ENCODE data around the gene ZBTB48.

ZBTB48 gene

DNA sequence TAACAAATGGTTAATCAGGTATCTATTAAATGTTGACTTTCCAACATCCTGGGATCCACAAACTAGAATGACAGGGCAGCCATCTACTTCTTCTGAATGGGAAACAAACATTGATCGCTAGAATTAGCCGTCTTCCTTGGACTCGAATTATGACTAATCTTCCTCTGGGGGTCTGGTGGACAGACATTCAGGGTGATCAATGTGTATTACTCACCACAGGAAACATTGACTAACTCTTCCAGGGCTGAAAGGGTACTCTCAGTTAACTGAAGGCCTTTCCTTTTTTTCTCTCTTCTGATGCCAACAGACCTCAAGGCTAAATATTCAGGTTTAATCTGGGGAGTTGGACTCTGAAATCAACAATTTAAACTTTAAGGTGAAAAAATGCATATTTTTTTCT, 35.0 kb upstream of the ZBTB48 start:
- H3K36me3 ChIP-seq (ENCODE audit: insufficient read depth, insufficient read length, low read length) = peaks cover 68% of the 10 kb centered on the region
- TF ChIP-seq YY1 (IDR thresholded peaks at IDR 0.05; ENCODE audit: insufficient read depth, insufficient read length) (no peak), SUZ12 (IDR thresholded peaks at IDR 0.05; ENCODE audit: extremely low read depth, insufficient read depth, insufficient read length) (no peak), ZNF274 (IDR thresholded peaks at IDR 0.05; ENCODE audit: low read depth, low read length) (no peak)
- H3K4me1 ChIP-seq (ENCODE audit: insufficient read depth, insufficient read length) = no peaks in the 10 kb centered on the region
- H3K9ac ChIP-seq (ENCODE audit: insufficient read length, low read depth) = no peak overlapping the region
- no peaks in the 10 kb centered on the region for H3K9me3 ChIP-seq (ENCODE audit: insufficient read depth, low read length)
- no peak overlapping the region for H3K4me3 ChIP-seq (ENCODE audit: insufficient read length, low read depth)
- no peaks in the 10 kb centered on the region for H3K27me3 ChIP-seq (ENCODE audit: insufficient read depth, insufficient read length)
- DNase-seq (ENCODE audit: low read depth, low spot score) = no peak

DNA sequence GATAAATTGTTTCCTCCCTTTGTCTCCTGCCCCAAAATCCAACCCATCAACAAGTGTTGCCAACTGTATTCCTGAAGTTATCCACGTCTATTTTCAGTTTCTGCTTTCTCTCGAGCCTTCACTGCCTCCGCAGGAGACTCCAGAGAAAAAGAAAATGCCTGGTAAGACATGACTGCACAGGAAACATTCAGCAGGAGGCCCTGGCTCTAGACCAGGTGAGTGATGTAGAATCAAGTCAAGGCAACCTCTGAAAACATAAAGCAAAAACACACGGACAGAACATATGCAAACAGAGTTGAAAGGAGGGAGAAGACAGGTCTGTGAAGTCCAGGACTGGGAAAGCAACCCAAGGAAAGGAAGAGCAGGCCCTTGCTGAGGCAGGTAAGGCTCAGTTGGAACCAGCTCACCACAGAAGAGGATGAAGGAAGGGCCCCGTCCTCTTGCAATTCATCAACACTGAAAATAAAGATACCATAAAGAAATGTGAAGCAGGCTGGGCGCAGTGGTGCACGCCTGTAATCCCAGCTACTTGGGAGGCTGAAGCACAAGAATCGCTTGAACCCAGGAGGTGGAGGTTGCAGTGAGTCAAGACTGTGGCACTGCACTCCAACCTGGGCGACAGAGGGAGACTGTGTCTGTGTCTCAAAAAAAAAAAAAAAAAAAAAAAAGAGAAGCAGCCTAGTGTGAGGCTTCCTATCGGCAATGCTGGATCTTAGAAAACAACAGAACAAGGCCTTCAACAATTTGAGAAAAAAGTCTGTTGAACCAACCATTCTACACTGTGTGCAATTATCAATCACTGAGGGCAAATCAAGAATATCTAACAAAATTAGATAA, 34.3 kb upstream of the ZBTB48 start:
- Histone ChIP-seq H3K9me3 (ENCODE audit: insufficient read depth, low read length) (no peaks in the 10 kb centered on the region), H3K4me1 (ENCODE audit: insufficient read depth, insufficient read length) (no peaks in the 10 kb centered on the region), H3K36me3 (ENCODE audit: insufficient read depth, insufficient read length, low read length) (peaks cover 69% of the 10 kb centered on the region), H3K9ac (ENCODE audit: insufficient read length, low read depth) (no peak overlapping the region), H3K4me3 (ENCODE audit: insufficient read length, low read depth) (no peak overlapping the region), H3K27me3 (ENCODE audit: insufficient read depth, insufficient read length) (no peaks in the 10 kb centered on the region)
- DNase-seq (ENCODE audit: low read depth, low spot score) = no peak
- TF ChIP-seq ZNF274 (IDR thresholded peaks at IDR 0.05; ENCODE audit: low read depth, low read length) = no peak
- TF ChIP-seq YY1 (IDR thresholded peaks at IDR 0.05; ENCODE audit: insufficient read depth, insufficient read length) = no peak
- no peak for TF ChIP-seq SUZ12 (IDR thresholded peaks at IDR 0.05; ENCODE audit: extremely low read depth, insufficient read depth, insufficient read length)

DNA sequence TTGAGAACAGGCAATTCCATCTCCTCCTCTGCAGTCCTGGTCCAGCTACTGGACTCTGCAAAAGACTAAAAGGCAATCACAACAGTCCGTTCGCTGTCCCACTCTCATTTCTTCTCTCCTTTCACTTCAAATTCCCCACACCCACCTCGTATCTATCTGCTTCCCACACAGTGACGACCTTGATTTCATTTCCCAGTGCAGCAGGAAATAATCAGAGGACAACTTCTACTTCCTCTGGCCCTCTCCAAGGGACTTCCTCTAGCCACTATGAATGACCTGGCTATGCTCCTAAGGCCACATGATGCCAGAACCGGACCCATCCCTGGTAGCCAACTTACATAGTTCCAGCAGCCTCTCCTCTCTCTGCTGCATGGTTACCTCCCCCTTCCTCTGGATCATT, 33.5 kb upstream of the ZBTB48 start:
- Histone ChIP-seq H3K9ac (ENCODE audit: insufficient read length, low read depth) (no peak overlapping the region), H3K27me3 (ENCODE audit: insufficient read depth, insufficient read length) (no peaks in the 10 kb centered on the region), H3K9me3 (ENCODE audit: insufficient read depth, low read length) (no peaks in the 10 kb centered on the region), H3K36me3 (ENCODE audit: insufficient read depth, insufficient read length, low read length) (peaks cover 73% of the 10 kb centered on the region), H3K4me3 (ENCODE audit: insufficient read length, low read depth) (no peak overlapping the region), H3K4me1 (ENCODE audit: insufficient read depth, insufficient read length) (no peaks in the 10 kb centered on the region)
- no peak for DNase-seq (ENCODE audit: low read depth, low spot score)
- TF ChIP-seq YY1 (IDR thresholded peaks at IDR 0.05; ENCODE audit: insufficient read depth, insufficient read length) (no peak), SUZ12 (IDR thresholded peaks at IDR 0.05; ENCODE audit: extremely low read depth, insufficient read depth, insufficient read length) (no peak), ZNF274 (IDR thresholded peaks at IDR 0.05; ENCODE audit: low read depth, low read length) (no peak)

DNA sequence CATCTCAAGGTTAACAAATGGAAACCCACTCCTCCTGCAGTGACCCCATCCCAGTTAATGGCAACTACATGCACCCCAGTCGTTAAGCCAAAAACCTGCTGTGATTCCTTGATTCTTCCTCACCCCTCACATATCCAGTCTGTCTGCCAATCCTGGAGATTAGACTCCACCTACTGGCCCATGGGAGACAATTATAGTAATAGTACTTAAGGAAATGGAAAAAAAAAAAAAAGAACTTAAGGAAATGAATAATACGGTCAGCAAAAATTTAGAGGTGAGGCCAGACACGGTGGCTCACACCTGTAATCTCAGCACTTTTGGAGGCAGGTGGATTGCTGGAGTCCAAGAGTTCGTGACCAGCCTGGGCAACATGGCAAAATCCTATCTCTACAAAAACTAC, 32.5 kb upstream of the ZBTB48 start:
- DNase-seq (ENCODE audit: low read depth, low spot score) = no peak

GRCh38 chr1:6554031-6554906, 25.5 kb upstream of the ZBTB48 start, which contains the start of gene NOL9:
TSS of gene NOL9 (minus strand) at chr1:6554513. CDS start at chr1:6554502, 11 bp downstream.
- peak within 1 kb of the TSS; percentile 90 for H3K9ac ChIP-seq (ENCODE audit: insufficient read length, low read depth)
- no peaks in the 10 kb centered on the region for H3K9me3 ChIP-seq (ENCODE audit: insufficient read depth, low read length)
- peaks cover 17% of the 10 kb centered on the region for H3K36me3 ChIP-seq (ENCODE audit: insufficient read depth, insufficient read length, low read length)
- peak within 1 kb of the TSS; percentile 93 for H3K4me3 ChIP-seq (ENCODE audit: insufficient read length, low read depth)
- no peaks in the 10 kb centered on the region for H3K27me3 ChIP-seq (ENCODE audit: insufficient read depth, insufficient read length)
- peak; percentile 81 for DNase-seq (ENCODE audit: low read depth, low spot score)
- no peaks in the 10 kb centered on the region for H3K4me1 ChIP-seq (ENCODE audit: insufficient read depth, insufficient read length)
- peak; percentile 59 for TF ChIP-seq YY1 (IDR thresholded peaks at IDR 0.05; ENCODE audit: insufficient read depth, insufficient read length)
- TF ChIP-seq SUZ12 (IDR thresholded peaks at IDR 0.05; ENCODE audit: extremely low read depth, insufficient read depth, insufficient read length) = no peak

More for the DNA sequence above, 32.5 kb upstream of the ZBTB48 start:
- no peak overlapping the region for H3K4me3 ChIP-seq (ENCODE audit: insufficient read length, low read depth)
- no peak for TF ChIP-seq SUZ12 (IDR thresholded peaks at IDR 0.05; ENCODE audit: extremely low read depth, insufficient read depth, insufficient read length)
- TF ChIP-seq YY1 (IDR thresholded peaks at IDR 0.05; ENCODE audit: insufficient read depth, insufficient read length) = no peak
- no peak for TF ChIP-seq ZNF274 (IDR thresholded peaks at IDR 0.05; ENCODE audit: low read depth, low read length)
- H3K4me1 ChIP-seq (ENCODE audit: insufficient read depth, insufficient read length) = no peaks in the 10 kb centered on the region
- no peak overlapping the region for H3K9ac ChIP-seq (ENCODE audit: insufficient read length, low read depth)
- no peaks in the 10 kb centered on the region for H3K27me3 ChIP-seq (ENCODE audit: insufficient read depth, insufficient read length)
- no peaks in the 10 kb centered on the region for H3K9me3 ChIP-seq (ENCODE audit: insufficient read depth, low read length)
- peaks cover 71% of the 10 kb centered on the region for H3K36me3 ChIP-seq (ENCODE audit: insufficient read depth, insufficient read length, low read length)

GRCh38 chr1:6554907-6555778, 24.7 kb upstream of the ZBTB48 start, which contains the start of gene TAS1R1:
TSS of gene TAS1R1 (plus strand) at chr1:6555307. CDS start at chr1:6555374, 67 bp downstream.
- Histone ChIP-seq H3K9me3 (ENCODE audit: insufficient read depth, low read length) (no peaks in the 10 kb centered on the region), H3K27me3 (ENCODE audit: insufficient read depth, insufficient read length) (no peaks in the 10 kb centered on the region), H3K4me1 (ENCODE audit: insufficient read depth, insufficient read length) (no peaks in the 10 kb centered on the region), H3K4me3 (ENCODE audit: insufficient read length, low read depth) (peak within 1 kb of the TSS; percentile 93), H3K36me3 (ENCODE audit: insufficient read depth, insufficient read length, low read length) (peaks cover 12% of the 10 kb centered on the region), H3K9ac (ENCODE audit: insufficient read length, low read depth) (peak within 1 kb of the TSS; percentile 90)
- DNase-seq (ENCODE audit: low read depth, low spot score) = no peak
- no peak for TF ChIP-seq ZNF274 (IDR thresholded peaks at IDR 0.05; ENCODE audit: low read depth, low read length)
- no peak for TF ChIP-seq SUZ12 (IDR thresholded peaks at IDR 0.05; ENCODE audit: extremely low read depth, insufficient read depth, insufficient read length)
- TF ChIP-seq YY1 (IDR thresholded peaks at IDR 0.05; ENCODE audit: insufficient read depth, insufficient read length) = no peak
